Endothelial cell of umbilical vein (primary cell): ENCODE results near the gene ARHGEF28.

Source experiments
- POLR2A ChIP-seq: IDR thresholded peaks from 2 replicates; pipeline ENCODE4 v1.6.1; 2012; ENCODE audit warnings: low read depth, mild to moderate bottlenecking, control low read depth, low read length
- TF ChIP-seq, protein P1 (sequence below), 2 donors: IDR thresholded peaks; 1 replicate in 1 of 2; 2 replicates in 1 of 2; pipeline ENCODE4 v1.5.1; 2011; ENCODE audit warnings: low read length in 2 of 2, mild to moderate bottlenecking in 2 of 2, moderate library complexity in 2 of 2, control low read depth in 1 of 2, inconsistent platforms in 1 of 2, low read depth in 1 of 2; ENCODE audit not compliant: insufficient read depth in 1 of 2; ENCODE audit errors: extremely low read depth in 1 of 2

- TF ChIP-seq, protein P1, sequence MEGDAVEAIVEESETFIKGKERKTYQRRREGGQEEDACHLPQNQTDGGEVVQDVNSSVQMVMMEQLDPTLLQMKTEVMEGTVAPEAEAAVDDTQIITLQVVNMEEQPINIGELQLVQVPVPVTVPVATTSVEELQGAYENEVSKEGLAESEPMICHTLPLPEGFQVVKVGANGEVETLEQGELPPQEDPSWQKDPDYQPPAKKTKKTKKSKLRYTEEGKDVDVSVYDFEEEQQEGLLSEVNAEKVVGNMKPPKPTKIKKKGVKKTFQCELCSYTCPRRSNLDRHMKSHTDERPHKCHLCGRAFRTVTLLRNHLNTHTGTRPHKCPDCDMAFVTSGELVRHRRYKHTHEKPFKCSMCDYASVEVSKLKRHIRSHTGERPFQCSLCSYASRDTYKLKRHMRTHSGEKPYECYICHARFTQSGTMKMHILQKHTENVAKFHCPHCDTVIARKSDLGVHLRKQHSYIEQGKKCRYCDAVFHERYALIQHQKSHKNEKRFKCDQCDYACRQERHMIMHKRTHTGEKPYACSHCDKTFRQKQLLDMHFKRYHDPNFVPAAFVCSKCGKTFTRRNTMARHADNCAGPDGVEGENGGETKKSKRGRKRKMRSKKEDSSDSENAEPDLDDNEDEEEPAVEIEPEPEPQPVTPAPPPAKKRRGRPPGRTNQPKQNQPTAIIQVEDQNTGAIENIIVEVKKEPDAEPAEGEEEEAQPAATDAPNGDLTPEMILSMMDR (IDR thresholded peaks at IDR 0.05; ENCODE audit: extremely low read depth in 1 of 2, insufficient read depth in 1 of 2, low read depth in 1 of 2, low read length in 2 of 2): no peak
- no peak for TF ChIP-seq POLR2A
Observed at GRCh38 chr5:73958037-73958436, 332.0 kb downstream of the ARHGEF28 start.
